ENCODE measurements around the gene DYNC1H1. TPM values are rescaled to one million over a fixed set of nuclear protein-coding genes. Genes with fewer than 3 reads are reported as not detected.
A peak's percentile ranks its signal among the peaks of the same experiment; 100 is the strongest.

DYNC1H1 gene
- total and polyA plus RNA-seq, 2 of the 13 experiments (the other 11 are each of a cell fraction or from before 2014, with no cell fraction given): 74.4 to 239 TPM

DNA sequence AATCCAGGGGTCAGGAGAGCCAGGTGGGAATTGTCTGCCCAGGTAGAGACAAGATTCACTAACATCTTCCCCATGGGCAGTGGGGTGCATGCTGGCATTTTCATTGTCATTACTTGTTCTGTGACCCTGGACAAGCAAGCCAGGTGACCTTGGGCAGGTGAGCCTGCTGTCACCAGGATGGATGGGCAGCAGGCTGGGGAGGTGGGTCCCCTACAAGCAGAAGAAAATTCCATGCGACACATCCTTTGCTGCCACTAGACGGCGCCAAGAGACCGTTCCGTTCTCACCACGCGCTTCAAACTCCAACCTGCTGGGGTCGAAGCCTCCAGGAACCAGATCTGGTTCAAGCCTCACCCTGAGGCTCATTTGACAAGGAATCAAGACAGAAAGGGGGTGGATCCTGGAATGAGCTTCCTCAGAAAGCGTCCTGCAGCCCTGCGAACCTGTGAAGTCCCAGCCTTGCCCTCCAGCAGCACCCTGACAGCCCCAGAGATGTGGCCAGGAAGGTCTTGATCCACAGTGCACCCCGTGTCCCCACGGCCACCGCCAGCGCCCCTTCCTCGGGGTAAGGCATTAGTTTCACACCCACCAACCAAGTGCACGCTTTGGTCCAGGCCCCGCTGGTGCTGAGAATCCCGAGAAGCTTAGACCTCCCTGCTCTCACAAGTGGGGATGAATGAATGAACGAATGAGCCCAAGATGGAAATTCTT is 3.2 kb upstream of the DYNC1H1 start (continued):
- TF ChIP-seq ZNF232 (CRISPR knock-in tag; IDR thresholded peaks at IDR 0.05; ENCODE audit: borderline replicate concordance) (peak; percentile 42; the same call in 1 of the 2 replicates), PAF1 (CRISPR knock-in tag; IDR thresholded peaks at IDR 0.05) (no peak), ZNF768 (CRISPR knock-in tag; IDR thresholded peaks at IDR 0.05) (peak; percentile 28; the same call in 1 of the 2 replicates), DMAP1 (CRISPR knock-in tag; IDR thresholded peaks at IDR 0.05) (no peak), ZNF562 (CRISPR knock-in tag; IDR thresholded peaks at IDR 0.05; ENCODE audit: borderline replicate concordance) (no peak), ZNF564 (CRISPR knock-in tag; IDR thresholded peaks at IDR 0.05) (no peak), SSRP1 (CRISPR knock-in tag; IDR thresholded peaks at IDR 0.05) (no peak), JARID2 (CRISPR knock-in tag; IDR thresholded peaks at IDR 0.05; ENCODE audit: insufficient replicate concordance) (no peak), RXRA (CRISPR knock-in tag; IDR thresholded peaks at IDR 0.05) (0 out of 2 replicates have a peak, but pooled peaks have one; percentile 36), CENPX (CRISPR knock-in tag; IDR thresholded peaks at IDR 0.05) (no peak), ZNF20 (CRISPR knock-in tag; IDR thresholded peaks at IDR 0.05) (no peak), ZNF225 (CRISPR knock-in tag; IDR thresholded peaks at IDR 0.05) (no peak), CBX2 (IDR thresholded peaks at IDR 0.05; ENCODE audit: low read depth, low read length) (no peak), CBX2 (CRISPR knock-in tag; IDR thresholded peaks at IDR 0.05; ENCODE audit: low read depth) (no peak), ZNF772 (CRISPR knock-in tag; IDR thresholded peaks at IDR 0.05) (peak; percentile 78), SOX5 (CRISPR knock-in tag; IDR thresholded peaks at IDR 0.05; ENCODE audit: borderline replicate concordance) (0 out of 2 replicates have a peak, but pooled peaks have one; percentile 11)
- TF ChIP-seq, protein P1, sequence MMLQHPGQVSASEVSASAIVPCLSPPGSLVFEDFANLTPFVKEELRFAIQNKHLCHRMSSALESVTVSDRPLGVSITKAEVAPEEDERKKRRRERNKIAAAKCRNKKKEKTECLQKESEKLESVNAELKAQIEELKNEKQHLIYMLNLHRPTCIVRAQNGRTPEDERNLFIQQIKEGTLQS (CRISPR knock-in tag; IDR thresholded peaks at IDR 0.05): no peak
- TF ChIP-seq, protein P2, sequence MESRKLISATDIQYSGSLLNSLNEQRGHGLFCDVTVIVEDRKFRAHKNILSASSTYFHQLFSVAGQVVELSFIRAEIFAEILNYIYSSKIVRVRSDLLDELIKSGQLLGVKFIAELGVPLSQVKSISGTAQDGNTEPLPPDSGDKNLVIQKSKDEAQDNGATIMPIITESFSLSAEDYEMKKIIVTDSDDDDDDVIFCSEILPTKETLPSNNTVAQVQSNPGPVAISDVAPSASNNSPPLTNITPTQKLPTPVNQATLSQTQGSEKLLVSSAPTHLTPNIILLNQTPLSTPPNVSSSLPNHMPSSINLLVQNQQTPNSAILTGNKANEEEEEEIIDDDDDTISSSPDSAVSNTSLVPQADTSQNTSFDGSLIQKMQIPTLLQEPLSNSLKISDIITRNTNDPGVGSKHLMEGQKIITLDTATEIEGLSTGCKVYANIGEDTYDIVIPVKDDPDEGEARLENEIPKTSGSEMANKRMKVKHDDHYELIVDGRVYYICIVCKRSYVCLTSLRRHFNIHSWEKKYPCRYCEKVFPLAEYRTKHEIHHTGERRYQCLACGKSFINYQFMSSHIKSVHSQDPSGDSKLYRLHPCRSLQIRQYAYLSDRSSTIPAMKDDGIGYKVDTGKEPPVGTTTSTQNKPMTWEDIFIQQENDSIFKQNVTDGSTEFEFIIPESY (CRISPR knock-in tag; IDR thresholded peaks at IDR 0.05): peak; percentile 63
- TF ChIP-seq, protein P3, sequence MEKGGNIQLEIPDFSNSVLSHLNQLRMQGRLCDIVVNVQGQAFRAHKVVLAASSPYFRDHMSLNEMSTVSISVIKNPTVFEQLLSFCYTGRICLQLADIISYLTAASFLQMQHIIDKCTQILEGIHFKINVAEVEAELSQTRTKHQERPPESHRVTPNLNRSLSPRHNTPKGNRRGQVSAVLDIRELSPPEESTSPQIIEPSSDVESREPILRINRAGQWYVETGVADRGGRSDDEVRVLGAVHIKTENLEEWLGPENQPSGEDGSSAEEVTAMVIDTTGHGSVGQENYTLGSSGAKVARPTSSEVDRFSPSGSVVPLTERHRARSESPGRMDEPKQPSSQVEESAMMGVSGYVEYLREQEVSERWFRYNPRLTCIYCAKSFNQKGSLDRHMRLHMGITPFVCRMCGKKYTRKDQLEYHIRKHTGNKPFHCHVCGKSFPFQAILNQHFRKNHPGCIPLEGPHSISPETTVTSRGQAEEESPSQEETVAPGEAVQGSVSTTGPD (CRISPR knock-in tag; IDR thresholded peaks at IDR 0.05): no peak
- TF ChIP-seq, protein P4, sequence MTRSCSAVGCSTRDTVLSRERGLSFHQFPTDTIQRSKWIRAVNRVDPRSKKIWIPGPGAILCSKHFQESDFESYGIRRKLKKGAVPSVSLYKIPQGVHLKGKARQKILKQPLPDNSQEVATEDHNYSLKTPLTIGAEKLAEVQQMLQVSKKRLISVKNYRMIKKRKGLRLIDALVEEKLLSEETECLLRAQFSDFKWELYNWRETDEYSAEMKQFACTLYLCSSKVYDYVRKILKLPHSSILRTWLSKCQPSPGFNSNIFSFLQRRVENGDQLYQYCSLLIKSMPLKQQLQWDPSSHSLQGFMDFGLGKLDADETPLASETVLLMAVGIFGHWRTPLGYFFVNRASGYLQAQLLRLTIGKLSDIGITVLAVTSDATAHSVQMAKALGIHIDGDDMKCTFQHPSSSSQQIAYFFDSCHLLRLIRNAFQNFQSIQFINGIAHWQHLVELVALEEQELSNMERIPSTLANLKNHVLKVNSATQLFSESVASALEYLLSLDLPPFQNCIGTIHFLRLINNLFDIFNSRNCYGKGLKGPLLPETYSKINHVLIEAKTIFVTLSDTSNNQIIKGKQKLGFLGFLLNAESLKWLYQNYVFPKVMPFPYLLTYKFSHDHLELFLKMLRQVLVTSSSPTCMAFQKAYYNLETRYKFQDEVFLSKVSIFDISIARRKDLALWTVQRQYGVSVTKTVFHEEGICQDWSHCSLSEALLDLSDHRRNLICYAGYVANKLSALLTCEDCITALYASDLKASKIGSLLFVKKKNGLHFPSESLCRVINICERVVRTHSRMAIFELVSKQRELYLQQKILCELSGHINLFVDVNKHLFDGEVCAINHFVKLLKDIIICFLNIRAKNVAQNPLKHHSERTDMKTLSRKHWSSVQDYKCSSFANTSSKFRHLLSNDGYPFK (CRISPR knock-in tag; IDR thresholded peaks at IDR 0.05; ENCODE audit: borderline replicate concordance): no peak
- TF ChIP-seq, protein P5, sequence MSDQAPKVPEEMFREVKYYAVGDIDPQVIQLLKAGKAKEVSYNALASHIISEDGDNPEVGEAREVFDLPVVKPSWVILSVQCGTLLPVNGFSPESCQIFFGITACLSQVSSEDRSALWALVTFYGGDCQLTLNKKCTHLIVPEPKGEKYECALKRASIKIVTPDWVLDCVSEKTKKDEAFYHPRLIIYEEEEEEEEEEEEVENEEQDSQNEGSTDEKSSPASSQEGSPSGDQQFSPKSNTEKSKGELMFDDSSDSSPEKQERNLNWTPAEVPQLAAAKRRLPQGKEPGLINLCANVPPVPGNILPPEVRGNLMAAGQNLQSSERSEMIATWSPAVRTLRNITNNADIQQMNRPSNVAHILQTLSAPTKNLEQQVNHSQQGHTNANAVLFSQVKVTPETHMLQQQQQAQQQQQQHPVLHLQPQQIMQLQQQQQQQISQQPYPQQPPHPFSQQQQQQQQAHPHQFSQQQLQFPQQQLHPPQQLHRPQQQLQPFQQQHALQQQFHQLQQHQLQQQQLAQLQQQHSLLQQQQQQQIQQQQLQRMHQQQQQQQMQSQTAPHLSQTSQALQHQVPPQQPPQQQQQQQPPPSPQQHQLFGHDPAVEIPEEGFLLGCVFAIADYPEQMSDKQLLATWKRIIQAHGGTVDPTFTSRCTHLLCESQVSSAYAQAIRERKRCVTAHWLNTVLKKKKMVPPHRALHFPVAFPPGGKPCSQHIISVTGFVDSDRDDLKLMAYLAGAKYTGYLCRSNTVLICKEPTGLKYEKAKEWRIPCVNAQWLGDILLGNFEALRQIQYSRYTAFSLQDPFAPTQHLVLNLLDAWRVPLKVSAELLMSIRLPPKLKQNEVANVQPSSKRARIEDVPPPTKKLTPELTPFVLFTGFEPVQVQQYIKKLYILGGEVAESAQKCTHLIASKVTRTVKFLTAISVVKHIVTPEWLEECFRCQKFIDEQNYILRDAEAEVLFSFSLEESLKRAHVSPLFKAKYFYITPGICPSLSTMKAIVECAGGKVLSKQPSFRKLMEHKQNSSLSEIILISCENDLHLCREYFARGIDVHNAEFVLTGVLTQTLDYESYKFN (CRISPR knock-in tag; conservative IDR thresholded peaks at IDR 0.05): no peak
